Smooth muscle cell of the brain vasculature (primary cell): ENCODE results near the gene LAMP5.

Experiments
- DNase-seq: peaks from one replicate; pipeline ENCODE4 v3.0.0-alpha.2; 2012; ENCODE audit warnings: low read depth, low spot score

LAMP5 gene

DNA sequence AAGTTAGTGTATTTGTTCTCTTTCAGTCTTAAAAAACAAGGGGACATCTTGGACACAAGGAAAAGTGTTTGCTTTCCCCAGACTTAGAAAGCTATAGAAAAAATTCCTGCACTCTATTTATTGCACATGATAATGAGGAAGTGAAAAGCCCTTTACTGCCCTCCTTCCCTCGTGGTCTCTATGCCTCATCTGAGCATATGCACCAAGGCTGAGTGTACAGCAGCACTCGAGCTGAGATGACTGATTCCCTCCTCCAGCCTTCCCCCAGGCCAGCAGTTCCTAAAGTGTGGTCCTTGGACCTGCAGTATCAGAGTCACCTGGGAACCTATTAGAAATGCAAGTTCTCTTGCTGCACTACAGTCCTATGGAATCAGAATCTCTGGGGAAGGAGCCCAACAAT, 14.3 kb upstream of the LAMP5 start:
- DNase-seq: no peak

DNA sequence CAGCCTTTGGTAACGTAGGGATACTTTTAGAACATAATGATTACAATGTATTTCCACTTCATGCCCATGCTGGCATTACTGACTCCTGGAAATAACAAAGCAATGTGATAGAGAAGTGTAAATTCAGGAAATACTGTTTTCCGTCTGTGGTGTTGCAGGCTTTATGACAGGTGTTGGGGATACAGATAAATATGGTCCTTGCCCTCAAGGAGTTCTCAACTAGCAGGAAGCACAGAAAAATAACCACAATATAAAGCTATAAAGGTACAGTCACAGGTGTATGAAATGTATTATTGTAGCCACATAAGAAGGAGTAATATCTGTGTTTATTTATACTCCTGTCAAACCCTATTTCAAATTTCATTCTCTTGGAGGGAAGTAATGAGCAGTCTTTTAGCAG, 12.9 kb upstream of the LAMP5 start:
- no peak for DNase-seq

DNA sequence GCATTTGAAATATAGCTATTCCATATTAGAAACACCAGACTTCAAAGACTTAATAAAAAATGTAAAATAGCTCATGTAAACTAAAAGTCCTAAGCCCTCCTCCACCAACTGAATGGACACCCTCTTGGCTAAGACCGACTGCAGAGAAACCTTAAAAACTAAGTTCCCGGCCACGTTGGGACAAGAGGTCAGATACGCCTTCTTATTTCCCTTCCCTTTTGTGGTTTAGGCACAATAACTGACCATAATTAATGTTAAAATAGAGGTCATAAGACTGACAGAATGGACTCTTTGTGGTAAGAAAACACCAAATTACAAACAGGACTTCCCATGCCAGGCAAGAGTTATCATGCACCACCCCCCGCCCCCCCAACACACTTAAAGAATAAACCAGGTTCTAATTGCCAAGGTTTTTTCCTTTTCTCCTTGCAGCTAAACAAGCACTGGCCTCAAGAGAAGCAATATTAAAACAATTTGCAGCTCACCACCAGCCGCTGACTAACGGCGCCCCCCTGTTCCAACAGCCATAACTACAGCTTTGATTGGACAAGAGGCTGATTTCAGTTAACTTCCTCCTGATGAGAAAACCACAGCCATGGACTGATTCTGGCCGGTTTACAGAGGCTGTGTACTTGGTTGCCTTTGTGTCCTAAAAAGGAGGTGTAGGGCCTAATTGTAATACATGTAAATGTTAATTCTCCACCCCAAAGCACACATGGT, 10.7 kb upstream of the LAMP5 start:
- no peak for DNase-seq

DNA sequence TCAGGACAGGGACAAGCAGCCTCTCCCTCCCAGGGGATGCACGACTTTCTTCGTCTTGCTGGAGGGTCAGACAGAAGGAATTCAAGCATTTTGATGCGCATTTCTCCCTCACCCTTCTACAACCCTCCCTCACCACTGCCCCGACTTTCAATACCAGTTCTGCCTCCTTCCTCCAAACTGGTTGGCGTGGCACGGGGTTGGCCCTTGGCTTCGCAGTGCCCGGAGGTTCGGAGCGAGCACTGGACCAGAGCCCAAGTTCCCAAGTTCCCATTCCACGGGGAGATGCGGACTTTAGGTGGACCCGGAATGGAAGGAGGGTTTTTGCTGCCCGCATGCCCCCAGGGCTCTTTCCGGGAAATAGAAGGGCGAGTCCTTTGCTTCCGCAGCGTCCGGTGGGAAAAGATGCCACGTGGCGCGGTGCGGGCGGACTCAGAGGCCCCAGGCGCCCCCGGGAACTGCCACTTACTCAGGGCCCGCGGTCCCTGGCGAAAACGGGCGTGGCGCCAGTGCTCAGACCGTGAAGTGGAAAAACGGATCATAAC, 8.0 kb upstream of the LAMP5 start:
- no peak for DNase-seq

DNA sequence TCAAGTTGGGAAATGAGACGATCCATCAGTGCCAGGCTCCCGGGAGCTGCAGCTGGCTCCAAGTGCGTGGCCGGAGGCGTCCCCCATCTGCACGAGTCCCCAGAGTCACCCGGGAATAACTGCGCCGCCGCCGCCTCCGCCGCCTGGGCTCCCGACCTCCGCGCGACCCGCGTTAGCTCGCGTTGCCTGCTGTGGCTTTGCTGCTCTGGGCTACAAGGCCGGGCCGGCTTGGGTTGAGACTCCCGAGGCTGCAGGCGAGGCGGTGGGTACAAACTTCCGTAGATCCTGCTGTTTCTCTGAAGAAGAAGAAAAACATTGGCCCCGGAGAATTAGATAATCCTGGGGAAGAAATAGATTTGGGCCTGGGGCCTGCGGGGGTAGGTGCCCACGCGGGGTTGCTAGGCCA, 7.4 kb upstream of the LAMP5 start:
- DNase-seq: no peak

DNA sequence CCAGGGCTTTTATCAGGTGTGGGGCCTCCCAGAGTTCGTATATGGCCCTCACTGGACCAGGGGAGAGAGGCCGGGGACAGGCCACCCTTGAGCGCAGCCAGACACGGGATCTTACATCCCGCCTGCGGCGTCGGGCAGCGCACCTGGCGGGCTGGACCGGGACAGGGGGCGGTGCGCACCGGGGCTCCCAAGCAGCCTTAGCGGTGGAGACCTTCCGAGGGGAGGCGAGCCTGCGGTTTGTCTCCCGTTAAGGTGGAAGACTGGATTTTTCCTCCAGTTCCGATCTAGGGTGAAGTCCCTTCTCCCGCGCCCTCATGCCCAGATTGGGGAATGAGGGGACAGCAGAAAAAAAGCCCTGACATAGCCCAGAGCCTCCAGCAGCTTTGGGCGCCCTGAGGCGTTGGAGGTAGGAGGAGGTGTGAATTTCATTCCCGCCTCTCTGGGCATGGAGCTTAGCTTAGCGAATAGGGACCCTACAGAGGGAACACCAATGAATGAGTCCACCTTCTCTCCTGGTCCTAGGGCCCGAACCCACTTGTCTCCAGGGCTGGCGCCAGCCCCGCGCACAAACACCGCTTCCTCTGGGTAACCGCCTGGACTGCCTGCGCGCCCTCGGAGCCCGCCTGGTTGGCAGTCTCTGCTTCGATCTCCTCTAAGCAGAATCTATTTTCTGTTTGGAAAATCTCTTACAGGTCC, 6.7 kb upstream of the LAMP5 start:
- no peak for DNase-seq

DNA sequence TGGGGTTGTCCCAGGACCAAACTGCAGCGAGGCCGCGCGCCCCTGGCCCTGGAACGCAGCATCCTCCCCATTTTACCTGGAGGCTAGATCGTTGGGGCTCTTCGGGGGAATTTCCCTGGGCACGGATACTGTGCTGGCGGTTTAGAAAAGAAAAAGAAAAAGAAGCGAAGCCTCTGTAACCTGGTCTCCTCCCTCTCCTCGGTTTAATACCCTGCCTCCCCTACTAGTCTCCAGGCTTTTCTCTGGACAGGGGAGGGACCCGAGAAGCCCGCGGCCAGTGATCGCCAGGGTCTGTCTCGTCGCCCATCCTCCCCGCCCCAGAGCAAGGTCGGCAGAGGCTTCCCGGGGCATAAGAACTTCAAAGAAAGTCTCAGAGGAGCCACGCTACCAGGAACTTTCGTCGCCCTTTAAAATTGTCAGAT, 6.1 kb upstream of the LAMP5 start:
- DNase-seq: no peak

DNA sequence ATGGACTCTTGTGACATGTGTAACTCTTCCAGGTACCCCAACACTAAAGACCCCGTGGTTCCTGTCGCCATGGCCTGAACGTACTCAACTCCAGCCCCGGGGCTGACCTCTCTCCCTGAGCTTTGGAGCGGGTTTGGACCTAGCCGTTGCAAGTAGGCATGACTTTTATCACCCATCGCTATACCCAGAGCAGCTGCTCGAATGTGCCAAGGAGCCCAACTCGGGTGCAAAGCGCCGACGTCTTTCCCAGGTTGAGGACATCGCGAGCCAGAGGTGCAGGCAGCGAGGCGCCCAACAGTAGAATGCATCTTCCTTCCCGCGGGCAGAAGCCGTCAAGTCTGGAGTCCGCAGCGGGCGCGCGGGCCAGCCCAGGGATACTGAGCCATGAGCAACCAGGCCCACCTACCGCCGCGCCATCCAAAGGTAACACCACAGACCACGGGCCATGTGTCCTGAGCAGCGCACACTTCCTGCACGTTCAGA, 5.7 kb upstream of the LAMP5 start:
- no peak for DNase-seq

DNA sequence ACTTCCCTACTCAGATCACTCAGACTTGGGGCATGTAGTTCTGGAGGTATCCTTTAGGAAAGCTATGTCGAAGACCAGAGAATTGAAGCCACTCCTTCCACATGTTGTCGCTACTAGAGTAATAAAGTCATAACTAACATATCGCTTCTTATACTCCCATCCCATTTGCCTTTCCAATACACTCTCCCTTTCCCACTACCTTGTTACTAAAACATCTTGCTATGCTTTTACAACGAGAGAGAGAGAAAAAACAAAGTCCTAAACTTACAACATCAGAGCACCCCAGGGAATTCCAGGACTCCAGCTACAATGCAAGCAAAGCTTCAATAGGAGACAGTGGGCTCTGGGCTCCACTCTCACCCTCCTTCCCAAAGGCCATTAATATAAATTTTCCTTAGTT, 5.1 kb upstream of the LAMP5 start:
- no peak for DNase-seq

DNA sequence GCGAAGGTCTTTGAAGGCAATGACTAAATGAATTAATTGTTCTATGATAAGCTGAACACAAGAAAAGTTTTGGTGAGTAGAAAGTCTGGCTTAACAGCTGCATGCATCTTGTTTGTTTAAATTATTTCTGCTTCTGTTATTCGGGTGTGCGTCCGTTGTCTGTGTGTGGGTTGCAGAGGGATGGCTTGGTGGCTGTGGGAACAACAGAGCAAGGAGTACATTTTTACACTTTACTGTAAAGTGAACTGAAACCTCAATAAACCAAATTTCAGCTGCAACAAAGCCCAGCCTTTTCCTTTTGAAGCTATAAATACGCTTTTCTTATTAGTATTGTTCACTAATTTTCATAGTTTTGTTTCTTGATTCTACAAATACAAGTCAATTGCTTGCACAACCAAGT, 3.5 kb upstream of the LAMP5 start:
- no peak for DNase-seq

DNA sequence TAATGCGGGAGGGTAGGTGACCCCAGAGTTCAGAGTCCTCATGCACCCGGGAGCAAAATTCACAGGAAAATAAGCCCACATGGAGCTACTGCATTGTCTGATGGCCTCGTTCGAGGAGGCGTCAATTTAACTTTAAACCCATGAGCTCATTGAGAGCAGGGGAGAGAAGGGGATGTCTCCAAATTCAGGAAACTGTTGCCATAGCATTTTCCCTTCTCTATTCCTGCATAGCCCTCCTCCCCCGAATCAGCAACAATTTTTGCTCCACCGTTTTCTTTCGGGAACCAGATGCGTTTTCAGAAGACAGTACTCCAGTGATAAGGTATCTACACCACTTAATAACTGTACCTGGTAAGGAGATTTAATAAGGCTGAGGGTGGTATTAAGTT, 324 bp upstream of the LAMP5 start:
- no peak for DNase-seq

DNA sequence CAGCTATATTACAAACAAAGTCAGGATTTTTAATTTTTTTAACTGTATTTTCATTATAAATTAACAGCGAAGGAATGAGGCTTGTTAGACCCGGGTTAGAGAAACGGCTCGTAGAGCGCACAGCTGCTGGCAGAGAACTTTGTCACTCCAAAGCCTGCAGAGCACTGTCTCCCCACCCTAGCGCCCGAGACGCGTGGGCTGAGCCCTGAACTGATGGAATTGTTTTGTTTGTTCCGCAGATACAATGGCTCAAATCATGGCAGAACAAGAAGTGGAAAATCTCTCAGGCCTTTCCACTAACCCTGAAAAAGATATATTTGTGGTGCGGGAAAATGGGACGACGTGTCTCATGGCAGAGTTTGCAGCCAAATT, 810 bp downstream of the LAMP5 start:
- no peak for DNase-seq

DNA sequence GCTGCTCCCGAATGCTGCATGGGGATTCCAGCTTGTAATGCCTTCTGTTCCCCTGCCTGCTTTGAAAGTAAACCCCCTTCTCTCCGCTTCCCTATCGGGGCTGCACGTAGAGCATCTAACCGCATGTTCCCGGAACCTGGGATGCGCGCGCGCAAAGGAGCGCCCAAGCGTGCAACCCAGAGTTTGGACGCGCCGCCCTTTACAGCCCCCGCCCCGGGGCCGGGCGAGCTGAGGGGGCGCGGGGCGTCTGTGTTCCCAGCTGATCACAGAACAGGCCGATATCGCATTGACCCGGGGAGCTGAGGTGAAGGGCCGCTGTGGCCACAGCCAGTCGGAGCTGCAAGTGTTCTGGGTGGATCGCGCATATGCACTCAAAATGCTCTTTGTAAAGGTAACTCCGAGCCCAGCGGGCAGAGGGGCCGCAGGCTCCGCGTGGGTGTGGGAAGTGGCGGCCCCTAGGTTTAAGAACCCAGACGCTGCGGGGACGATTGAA, 1.4 kb downstream of the LAMP5 start:
- DNase-seq: no peak

DNA sequence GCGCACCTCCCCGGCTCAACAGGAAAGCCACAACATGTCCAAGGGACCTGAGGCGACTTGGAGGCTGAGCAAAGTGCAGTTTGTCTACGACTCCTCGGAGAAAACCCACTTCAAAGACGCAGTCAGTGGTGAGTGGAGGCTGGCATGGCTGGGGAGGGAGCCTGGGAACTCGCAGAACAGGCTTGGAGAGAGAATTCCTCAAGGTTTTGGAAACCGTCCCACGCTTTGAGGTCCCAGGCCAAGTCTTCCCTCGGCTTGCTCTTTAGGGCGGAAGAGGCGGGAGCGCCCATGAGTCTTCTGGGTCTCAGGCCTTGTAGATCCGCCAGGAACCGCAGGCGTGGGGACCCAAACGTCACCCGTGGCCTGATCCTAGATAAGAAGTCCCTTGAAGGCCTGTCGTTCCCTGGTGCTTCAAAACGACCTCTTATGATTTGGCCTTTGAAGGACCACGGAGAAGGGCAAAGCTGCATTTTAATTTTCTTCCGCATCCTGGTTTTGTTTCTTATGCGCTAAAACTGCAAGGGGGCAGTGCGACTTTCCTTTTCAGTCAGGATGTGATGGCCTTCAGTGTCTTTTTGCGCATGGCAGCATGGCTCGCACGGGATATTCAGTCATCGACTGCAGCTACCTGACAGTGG, 2.0 kb downstream of the LAMP5 start:
- no peak for DNase-seq

DNA sequence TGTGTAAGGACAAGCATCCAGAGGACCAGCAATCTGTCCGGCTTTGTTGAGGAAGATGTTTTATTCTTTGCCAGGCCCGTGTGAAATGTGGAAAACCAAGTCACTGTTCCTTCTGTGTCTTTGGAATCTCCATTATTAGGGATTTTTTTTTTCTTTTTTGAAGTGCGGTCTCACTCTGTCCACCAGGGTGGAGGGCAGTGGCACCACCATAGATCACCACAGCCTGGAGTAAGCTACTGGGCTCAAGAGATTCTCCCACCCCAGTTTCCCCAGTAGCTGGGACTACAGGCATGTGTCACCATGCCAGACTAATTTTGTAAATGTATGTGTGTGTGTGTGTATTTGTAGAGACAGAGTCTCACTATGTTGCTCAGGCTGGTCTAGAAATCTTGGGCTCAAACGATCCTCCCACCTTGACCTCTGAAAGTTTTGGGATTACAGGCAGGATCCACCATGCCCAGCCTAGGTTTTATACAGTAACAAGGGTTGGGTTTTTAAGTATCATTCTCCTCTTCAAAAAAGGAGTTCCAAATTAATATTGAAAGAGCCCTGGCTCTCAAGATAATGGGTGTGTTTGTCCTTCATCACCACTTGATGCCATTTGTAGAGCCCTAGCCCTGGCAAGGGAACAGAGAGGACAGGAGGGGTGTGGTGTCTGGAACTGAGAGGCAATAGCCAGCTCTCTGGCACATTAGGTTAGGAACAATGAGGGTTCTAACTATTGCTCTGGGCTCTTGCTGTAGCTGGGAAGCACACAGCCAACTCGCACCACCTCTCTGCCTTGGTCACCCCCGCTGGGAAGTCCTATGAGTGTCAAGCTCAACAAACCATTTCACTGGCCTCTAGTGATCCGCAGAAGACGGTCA, 3.1 kb downstream of the LAMP5 start:
- DNase-seq: no peak

DNA sequence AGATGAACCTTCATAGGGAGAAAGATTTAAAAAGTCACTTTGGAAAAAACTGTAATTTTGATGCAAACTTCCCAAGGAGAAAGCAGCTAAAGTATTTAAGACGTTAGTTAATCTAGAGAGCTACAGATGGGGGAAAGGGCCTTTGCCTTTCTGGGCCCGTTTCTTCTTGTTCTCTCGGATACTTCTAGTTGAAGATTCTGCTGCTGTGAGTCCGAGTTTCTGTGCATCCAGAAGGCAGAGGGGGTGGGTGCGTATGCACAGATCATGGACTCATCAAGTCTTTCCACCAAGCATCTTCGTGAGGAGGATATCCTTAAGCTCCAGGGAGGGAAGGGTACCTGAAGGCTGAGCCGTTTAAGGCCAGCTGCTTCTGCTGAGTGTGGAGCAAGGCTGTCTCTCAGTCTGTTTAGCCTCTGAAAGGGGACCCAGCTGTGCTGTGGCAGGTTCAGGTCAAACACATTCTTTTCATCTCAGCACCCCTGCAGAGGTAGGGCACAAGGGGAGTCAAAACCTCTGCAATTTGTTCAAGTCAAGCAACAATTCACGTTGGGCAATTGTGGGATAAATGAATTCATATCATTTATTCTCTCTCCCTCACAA, 4.3 kb downstream of the LAMP5 start:
- no peak for DNase-seq

DNA sequence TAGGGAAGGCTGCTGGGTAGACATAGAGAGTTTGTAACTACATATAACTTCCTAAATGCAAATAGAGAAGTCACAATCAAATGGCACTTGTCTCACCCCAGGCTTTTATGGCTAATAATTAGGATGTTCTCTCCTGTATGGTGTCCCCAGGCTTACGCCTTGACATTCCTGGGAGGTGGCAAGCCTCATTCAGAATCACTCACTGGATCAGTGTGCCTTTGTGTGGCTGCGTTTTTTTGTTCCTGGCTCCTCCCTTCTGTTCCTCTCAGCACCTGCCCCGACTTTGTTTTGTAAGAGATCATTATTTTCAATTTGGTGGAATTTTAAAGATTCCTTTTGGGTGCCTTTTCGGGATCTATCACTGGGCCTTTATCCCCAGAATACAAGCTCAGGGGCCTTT, 5.7 kb downstream of the LAMP5 start:
- DNase-seq: no peak

DNA sequence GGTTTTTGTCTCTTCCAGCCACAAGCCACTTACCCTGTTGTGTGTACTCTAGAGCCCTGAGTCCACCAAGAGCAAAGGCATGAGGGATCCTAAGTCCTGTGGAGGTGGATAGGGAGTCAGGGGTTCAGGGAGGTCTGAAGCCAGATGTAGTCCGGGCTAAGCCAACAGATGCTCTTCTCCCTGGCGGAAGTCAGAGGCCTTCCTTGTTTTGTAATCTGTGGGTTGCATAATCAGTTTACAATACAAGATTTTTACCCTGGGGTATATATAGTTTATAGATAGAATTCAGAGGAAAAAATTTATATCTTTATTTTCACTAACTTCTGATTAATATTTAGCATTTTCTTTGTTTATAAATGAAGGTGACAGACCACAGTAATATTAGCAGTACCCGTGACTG, 9.2 kb downstream of the LAMP5 start:
- DNase-seq: no peak

DNA sequence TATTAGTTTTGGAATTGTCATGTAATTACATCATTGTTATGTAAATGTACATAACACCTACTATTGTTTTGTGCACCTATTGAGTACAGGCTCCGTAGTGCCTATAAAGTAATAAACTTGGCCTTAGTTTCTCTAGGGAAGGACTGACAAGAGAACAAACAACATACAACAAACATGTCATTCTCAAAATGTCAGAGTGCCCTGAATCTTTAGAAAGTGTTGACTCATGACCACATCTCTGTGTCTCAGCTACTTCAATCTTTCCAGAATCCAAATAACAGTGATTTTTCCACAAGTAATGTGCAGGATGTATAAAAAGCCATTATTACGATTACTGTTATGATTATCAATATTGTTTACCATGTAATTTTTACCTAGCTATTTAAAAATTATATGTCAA, 17.2 kb downstream of the LAMP5 start:
- no peak for DNase-seq

DNA sequence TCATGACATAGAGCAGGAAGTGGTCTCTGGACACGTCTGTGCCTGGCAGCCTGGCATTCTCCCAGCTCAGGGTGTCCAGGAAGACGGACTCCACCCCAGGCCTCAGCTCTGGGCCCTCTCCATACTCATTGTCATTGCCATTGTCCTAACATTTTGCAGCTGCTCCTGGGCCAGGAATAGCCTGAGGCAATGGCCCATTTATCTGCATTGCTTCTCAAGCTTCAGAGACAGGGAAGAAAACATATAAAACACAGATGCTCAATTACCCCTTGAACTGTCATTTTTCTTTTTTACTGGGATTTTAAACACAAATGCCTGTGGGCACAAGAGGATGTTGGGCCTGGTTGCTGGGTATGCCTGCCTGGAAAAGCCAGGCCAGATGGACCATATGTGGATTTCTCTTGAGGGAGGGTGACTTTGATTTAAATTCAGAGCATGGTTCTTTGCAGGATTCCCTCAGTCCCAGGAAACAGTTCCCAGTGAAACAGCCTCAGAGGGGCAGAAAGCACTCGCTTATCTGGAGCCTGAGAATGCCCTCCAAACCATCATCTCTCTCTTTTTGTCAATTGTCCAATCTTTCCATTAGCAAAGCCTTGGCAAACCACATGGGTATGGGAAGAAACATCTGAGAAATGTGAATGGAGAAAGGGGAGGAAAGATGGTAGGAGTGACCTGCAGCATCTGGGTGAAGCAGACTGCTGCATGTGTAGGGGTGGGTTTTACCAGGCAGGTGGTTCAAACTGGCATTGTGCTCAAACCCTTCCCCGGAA, 17.9 kb downstream of the LAMP5 start:
- no peak for DNase-seq
